Right lobe of liver (tissue), 6 donors: ENCODE results near the gene TAGLN3. TPM values are rescaled to one million over a fixed set of nuclear protein-coding genes. Genes with fewer than 3 reads are reported as not detected.

ENCODE experiments used
- ATAC-seq, 4 donors: fragments of 200-7000 bp; cut with Tn5 transposase; one replicate each; pipeline ENCODE4 v1.9.1; 2020; ENCODE audit warnings: mild to moderate bottlenecking in 4 of 4, moderate library complexity in 4 of 4
- DNase-seq, 3 donors: peaks; one replicate each; pipeline ENCODE4 v3.0.0-alpha.2; 2020
- H3K27ac ChIP-seq, 3 donors: fragments of 200-600 bp; one replicate each; pipeline ENCODE4 v1.8.0; 2022
- H3K27me3 ChIP-seq, 2 donors: fragments of 200-600 bp; one replicate each; pipeline ENCODE4 v1.8.0; 2022
- H3K36me3 ChIP-seq, 4 donors: fragments of 200-600 bp; sonication (generic) in 1 of 4; one replicate each; pipeline versions ENCODE4 v1.5.1 to v1.8.0; 2017 to 2022; ENCODE audit warnings: control low read depth in 1 of 4
- H3K4me1 ChIP-seq, 4 donors: fragments of 200-600 bp; sonication (generic) in 1 of 4; one replicate each; pipeline versions ENCODE4 v1.5.1 to v1.8.0; 2017 to 2022; ENCODE audit warnings: control low read depth in 1 of 4
- H3K4me3 ChIP-seq, 3 donors: fragments of 200-600 bp; one replicate each; pipeline ENCODE4 v1.8.0; 2022
- H3K9me3 ChIP-seq, 4 donors: fragments of 200-600 bp; sonication (generic) in 1 of 4; one replicate each; pipeline versions ENCODE4 v1.5.1 to v1.8.0; 2017 to 2022; ENCODE audit warnings: control low read depth in 1 of 4
- CTCF ChIP-seq, 4 donors: fragments of 200-600 bp in 3 of 4; fragments of 450-650 bp in 1 of 4; IDR thresholded peaks; one replicate each; pipeline versions ENCODE4 v1.5.1 to v1.8.0; 2016 to 2022; ENCODE audit warnings: antibody characterized with exemption in 4 of 4, mild to moderate bottlenecking in 2 of 4
- POLR2A ChIP-seq: fragments of 450-650 bp; IDR thresholded peaks from one replicate; pipeline ENCODE4 v1.6.1; 2017; ENCODE audit warnings: antibody characterized with exemption, mild to moderate bottlenecking
- WGBS: methylation state at CpG from one replicate; pipeline ENCODE4 v1.1.6; 2018; ENCODE audit warnings: low coverage, low lambda C conversion rate; ENCODE audit not compliant: insufficient coverage; ENCODE audit errors: missing lambda C conversion rate; 5-methylcytosine and 5-hydroxymethylcytosine counted together
- intact Hi-C, 2 donors: fragments of 100-400 bp; cut with DNase I; formaldehyde crosslinking; loops; one replicate each; pipeline versions ENCODE4 v1.11.2 to v1.14.1; 2022
- total RNA-seq, 6 experiments: library from RNA; depleted of rRNA in 2 of 6; stranded (reverse); fragments of >200 nt in 2 of 6; fragmentation: NEBNext Ultra II Directional in 3 of 6; extraction: Animal tissue kit (Norgen Biotek cat#: 25700) in 3 of 6; gene quantifications; one replicate each; pipeline versions ENCODE4 v1.1.0 to v1.2.4, GENCODE V29; 2016 to 2023
- donor health status: DM: no; HTN: yes; CAD: no.
- donor health status: DM: no; HTN: no; CAD: no.
- donor health status: DM: no; HTN: no; CAD: no.
- donor health status: DM: no; HTN: yes; CAD: no.
- donor health status: DM: no; HTN: yes; CAD: no.

Gene TAGLN3
- total RNA-seq, 6 experiments from 2014 or later: not detected

GRCh38 chr3:111984636-111985298, 14.0 kb upstream of the TAGLN3 start:
- intact Hi-C loops: no loop called here
- H3K36me3 ChIP-seq: peaks cover 0 to 12% (median 0%) of the 10 kb centered on the region in 4 donors
- ATAC-seq: no peak

GRCh38 chr3:111986800-111987199, 11.9 kb upstream of the TAGLN3 start:
- Histone ChIP-seq H3K27me3 (no peaks in the 10 kb centered on the region), H3K36me3 (peaks cover 0 to 20% (median 5%) of the 10 kb centered on the region in 4 donors), H3K9me3 (no peaks in the 10 kb centered on the region), H3K4me3 (no peak overlapping the region), H3K4me1 (peaks cover 0 to 18% (median 4%) of the 10 kb centered on the region in 4 donors), H3K27ac (no peak overlapping the region)
- WGBS: 89% methylated on average over 3 of the region's 3 CpGs
- no peak for DNase-seq
- intact Hi-C loops: no loop called here
- TF ChIP-seq CTCF (IDR thresholded peaks at IDR 0.05) (no peak), POLR2A (no peak)
- ATAC-seq: no peak

More at GRCh38 chr3:111984636-111985298, 14.0 kb upstream of the TAGLN3 start:
- Histone ChIP-seq H3K4me3 (no peak overlapping the region), H3K27me3 (no peaks in the 10 kb centered on the region), H3K4me1 (peaks cover 0 to 33% (median 4%) of the 10 kb centered on the region in 4 donors), H3K9me3 (no peaks in the 10 kb centered on the region), H3K27ac (no peak overlapping the region)
- DNase-seq: no peak
- WGBS: 57% methylated on average over 2 of the region's 2 CpGs
- no peak for TF ChIP-seq CTCF (IDR thresholded peaks at IDR 0.05)
- no peak for TF ChIP-seq POLR2A

- H3K4me3 ChIP-seq: no peak overlapping the region
- TF ChIP-seq POLR2A: no peak
- peak; percentile 60 to 79 (median 68) for TF ChIP-seq CTCF (IDR thresholded peaks at IDR 0.05)
- WGBS: 47% methylated on average over 3 of the region's 3 CpGs
- peaks cover 0 to 21% (median 5%) of the 10 kb centered on the region in 4 donors for H3K36me3 ChIP-seq
- H3K4me1 ChIP-seq: no peaks in the 10 kb centered on the region
- peak; percentile 88 to 96 (median 89) for ATAC-seq
- no peak for DNase-seq
- no peak overlapping the region for H3K27ac ChIP-seq
- H3K9me3 ChIP-seq: no peaks in the 10 kb centered on the region
- intact Hi-C loops: no loop called here
- no peaks in the 10 kb centered on the region for H3K27me3 ChIP-seq
These were observed 9.6 kb upstream of the TAGLN3 start for GRCh38 chr3:111989061-111989678.

GRCh38 chr3:111993038-111993437, 5.7 kb upstream of the TAGLN3 start:
- Histone ChIP-seq H3K4me3 (no peak overlapping the region), H3K27me3 (no peaks in the 10 kb centered on the region), H3K36me3 (peaks cover 0 to 9% (median 5%) of the 10 kb centered on the region in 4 donors), H3K27ac (no peak overlapping the region), H3K9me3 (no peaks in the 10 kb centered on the region), H3K4me1 (no peaks in the 10 kb centered on the region)
- intact Hi-C loops: no loop called here
- WGBS: 77% methylated on average over 2 of the region's 2 CpGs
- ATAC-seq: no peak
- no peak for DNase-seq
- TF ChIP-seq CTCF (IDR thresholded peaks at IDR 0.05) (no peak), POLR2A (no peak)
